Tibial nerve (tissue), 4 donors: ENCODE measurements around the gene DLGAP4. TPM values are rescaled to one million over a fixed set of nuclear protein-coding genes. Genes with fewer than 3 reads are reported as not detected.

ENCODE experiments used
- DNase-seq, 2 donors: peaks; one replicate each; pipeline ENCODE4 v3.0.0-alpha.2; 2019; ENCODE audit warnings: low spot score in 2 of 2
- H3K27ac ChIP-seq, 4 donors: fragments of 200-600 bp; sonication (generic) in 3 of 4; one replicate each; pipeline ENCODE4 v1.5.1; 2017 to 2019; ENCODE audit warnings: mild to moderate bottlenecking in 1 of 4
- H3K27me3 ChIP-seq, 2 donors: fragments of 200-600 bp; sonication (generic) in 1 of 2; one replicate each; pipeline versions ENCODE4 v1.5.1 to v1.6.0; 2017 to 2019
- H3K36me3 ChIP-seq, 3 donors: fragments of 200-600 bp; sonication (generic); one replicate each; pipeline ENCODE4 v1.5.1; 2018 to 2019
- H3K4me1 ChIP-seq, 4 donors: fragments of 200-600 bp; sonication (generic) in 3 of 4; one replicate each; pipeline ENCODE4 v1.5.1; 2017 to 2019
- H3K4me3 ChIP-seq, 4 donors: fragments of 200-600 bp; sonication (generic) in 3 of 4; one replicate each; pipeline ENCODE4 v1.5.1; 2017 to 2019; ENCODE audit warnings: mild to moderate bottlenecking in 1 of 4, moderate library complexity in 1 of 4
- H3K9me3 ChIP-seq, 4 donors: fragments of 200-600 bp; sonication (generic) in 3 of 4; one replicate each; pipeline ENCODE4 v1.5.1; 2017 to 2019
- CTCF ChIP-seq, 5 experiments: fragments of 200-600 bp in 3 of 5; fragments of 450-650 bp in 2 of 5; sonication (generic) in 3 of 5; IDR thresholded peaks; one replicate each; pipeline ENCODE4 v1.5.1; 2016 to 2019; ENCODE audit warnings: antibody characterized with exemption in 5 of 5, mild to moderate bottlenecking in 3 of 5, moderate library complexity in 2 of 5
- EP300 ChIP-seq, 2 donors: sonication (generic); formaldehyde crosslinking; IDR thresholded peaks; one replicate each; pipeline ENCODE4 v1.6.1; 2017; ENCODE audit warnings: antibody characterized with exemption in 2 of 2, mild to moderate bottlenecking in 1 of 2
- POLR2A ChIP-seq, 2 donors: fragments of 450-650 bp; IDR thresholded peaks; one replicate each; pipeline ENCODE4 v1.6.1; 2017; ENCODE audit warnings: antibody characterized with exemption in 2 of 2, mild to moderate bottlenecking in 2 of 2, moderate library complexity in 2 of 2
- WGBS, 2 donors: methylation state at CpG; one replicate each; pipeline ENCODE4 v1.1.5; 2018; 5-methylcytosine and 5-hydroxymethylcytosine counted together
- total RNA-seq, 4 donors: library from RNA; depleted of rRNA; stranded (reverse); fragments of >200 nt; gene quantifications; one replicate each; pipeline ENCODE4 v1.1.0, GENCODE V29; 2016

Gene DLGAP4
- total RNA-seq, 4 donors from 2014 or later, result 46.1 to 97.5 (median 52.5) TPM

- TF ChIP-seq CTCF (IDR thresholded peaks at IDR 0.05), result no peak
- no peak for TF ChIP-seq POLR2A (IDR thresholded peaks at IDR 0.05)
- TF ChIP-seq EP300 (IDR thresholded peaks at IDR 0.05), result no peak
- 69 to 70% methylated on average over 8 to 11 of the region's 11 CpGs for WGBS, 2 donors
- H3K9me3 ChIP-seq, result no peaks in the 10 kb centered on the region
- H3K27ac ChIP-seq, result no peak overlapping the region
- peaks cover 0 to 36% of the 10 kb centered on the region in 2 donors for H3K27me3 ChIP-seq
- no peak for DNase-seq
- H3K4me1 ChIP-seq, result no peaks in the 10 kb centered on the region
- H3K36me3 ChIP-seq, result no peaks in the 10 kb centered on the region
- H3K4me3 ChIP-seq, result no peak overlapping the region
These were observed 9.6 kb downstream of the DLGAP4 start for GRCh38 chr20:36315545-36316351.

DNA sequence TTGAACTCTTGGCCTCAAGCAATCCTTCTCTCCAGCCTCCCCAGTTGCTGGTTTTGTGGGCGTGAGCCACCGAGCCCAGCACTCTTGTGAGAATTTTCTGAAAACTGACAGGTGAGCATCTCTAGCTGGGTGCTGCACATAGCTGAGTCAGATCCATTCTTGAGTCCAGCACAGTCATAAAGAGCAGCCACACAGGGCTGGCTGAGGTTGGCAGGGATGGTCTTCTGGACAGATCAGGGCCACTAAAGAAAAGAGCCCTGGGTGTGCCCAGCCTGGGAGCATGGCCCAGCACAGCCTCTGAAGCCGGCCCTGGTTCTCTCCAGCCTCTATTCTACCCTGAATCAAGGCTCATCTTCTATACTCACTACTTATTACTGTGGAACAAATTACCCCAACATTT, 11.5 kb downstream of the DLGAP4 start:
- H3K4me3 ChIP-seq, result no peak overlapping the region

GRCh38 chr20:36318166-36318565, 12.0 kb downstream of the DLGAP4 start:
- no peak overlapping the region for H3K4me3 ChIP-seq
- no peaks in the 10 kb centered on the region for H3K36me3 ChIP-seq
- no peak for TF ChIP-seq CTCF (IDR thresholded peaks at IDR 0.05)
- TF ChIP-seq EP300 (IDR thresholded peaks at IDR 0.05), result no peak
- TF ChIP-seq POLR2A (IDR thresholded peaks at IDR 0.05), result no peak
- 52 to 91% methylated on average over 1 to 3 of the region's 3 CpGs for WGBS, 2 donors
- no peaks in the 10 kb centered on the region for H3K9me3 ChIP-seq
- no peaks in the 10 kb centered on the region for H3K4me1 ChIP-seq
- DNase-seq, result no peak
- H3K27ac ChIP-seq, result no peak overlapping the region
- H3K27me3 ChIP-seq, result peaks cover 0 to 23% of the 10 kb centered on the region in 2 donors

More for the DNA sequence above, 11.5 kb downstream of the DLGAP4 start:
- no peak for TF ChIP-seq POLR2A (IDR thresholded peaks at IDR 0.05)
- no peak for TF ChIP-seq CTCF (IDR thresholded peaks at IDR 0.05)
- TF ChIP-seq EP300 (IDR thresholded peaks at IDR 0.05), result no peak
- no peaks in the 10 kb centered on the region for H3K36me3 ChIP-seq
- 83 to 88% methylated on average over 3 of the region's 3 CpGs for WGBS, 2 donors
- no peaks in the 10 kb centered on the region for H3K4me1 ChIP-seq
- peaks cover 0 to 28% of the 10 kb centered on the region in 2 donors for H3K27me3 ChIP-seq
- DNase-seq, result no peak
- no peak overlapping the region for H3K27ac ChIP-seq
- H3K9me3 ChIP-seq, result no peaks in the 10 kb centered on the region

- Histone ChIP-seq H3K36me3 (no peaks in the 10 kb centered on the region), H3K9me3 (peaks cover 0 to 12% (median 0%) of the 10 kb centered on the region in 4 donors), H3K4me1 (no peaks in the 10 kb centered on the region), H3K27ac (no peak overlapping the region), H3K27me3 (peaks cover 0 to 13% of the 10 kb centered on the region in 2 donors), H3K4me3 (no peak overlapping the region)
- DNase-seq, result no peak
- WGBS, 2 donors, result 46 to 56% methylated on average over 10 of the region's 12 CpGs
- TF ChIP-seq POLR2A (IDR thresholded peaks at IDR 0.05), result no peak
- TF ChIP-seq CTCF (IDR thresholded peaks at IDR 0.05), result no peak
- no peak for TF ChIP-seq EP300 (IDR thresholded peaks at IDR 0.05)
These were observed 13.5 kb downstream of the DLGAP4 start for GRCh38 chr20:36319356-36320260.
